Measurements from ENCODE around the gene TCF4.

DNA sequence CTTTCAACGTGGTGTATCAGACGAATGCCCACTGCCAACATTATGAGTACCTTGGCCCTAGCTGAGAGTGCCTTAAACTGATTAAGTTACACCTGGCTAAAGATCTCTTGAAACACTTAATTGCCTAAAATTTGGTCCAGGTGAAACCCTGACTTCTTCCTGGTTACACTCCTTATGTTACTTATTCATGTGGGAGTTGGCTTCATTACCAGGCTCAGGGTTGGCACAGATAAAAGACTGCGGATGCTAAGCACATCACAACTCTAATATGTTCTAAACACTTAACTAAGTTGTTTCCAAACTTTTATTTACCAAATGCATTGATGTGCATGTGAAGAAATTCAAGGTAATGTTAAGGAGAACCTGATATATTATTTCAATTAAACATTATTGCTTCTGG, 298.9 kb downstream of the TCF4 start:
- TF ChIP-seq, protein P1, sequence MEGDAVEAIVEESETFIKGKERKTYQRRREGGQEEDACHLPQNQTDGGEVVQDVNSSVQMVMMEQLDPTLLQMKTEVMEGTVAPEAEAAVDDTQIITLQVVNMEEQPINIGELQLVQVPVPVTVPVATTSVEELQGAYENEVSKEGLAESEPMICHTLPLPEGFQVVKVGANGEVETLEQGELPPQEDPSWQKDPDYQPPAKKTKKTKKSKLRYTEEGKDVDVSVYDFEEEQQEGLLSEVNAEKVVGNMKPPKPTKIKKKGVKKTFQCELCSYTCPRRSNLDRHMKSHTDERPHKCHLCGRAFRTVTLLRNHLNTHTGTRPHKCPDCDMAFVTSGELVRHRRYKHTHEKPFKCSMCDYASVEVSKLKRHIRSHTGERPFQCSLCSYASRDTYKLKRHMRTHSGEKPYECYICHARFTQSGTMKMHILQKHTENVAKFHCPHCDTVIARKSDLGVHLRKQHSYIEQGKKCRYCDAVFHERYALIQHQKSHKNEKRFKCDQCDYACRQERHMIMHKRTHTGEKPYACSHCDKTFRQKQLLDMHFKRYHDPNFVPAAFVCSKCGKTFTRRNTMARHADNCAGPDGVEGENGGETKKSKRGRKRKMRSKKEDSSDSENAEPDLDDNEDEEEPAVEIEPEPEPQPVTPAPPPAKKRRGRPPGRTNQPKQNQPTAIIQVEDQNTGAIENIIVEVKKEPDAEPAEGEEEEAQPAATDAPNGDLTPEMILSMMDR (conservative IDR thresholded peaks at IDR 0.05; ENCODE audit: low read depth, low read length) = no peak
- TF ChIP-seq EZH2 (IDR thresholded peaks at IDR 0.05; ENCODE audit: low read length, unreplicated experiment) = no peak
- TF ChIP-seq EZH2phosphoT487 (IDR thresholded peaks at IDR 0.05; ENCODE audit: borderline replicate concordance, low read length) = no peak
